Uterus (tissue), 2 donors: Measurements from ENCODE around the gene SPRED3.

ENCODE experiments used
- POLR2A ChIP-seq, 2 donors: fragments of 450-650 bp; IDR thresholded peaks; one replicate each; pipeline ENCODE4 v1.6.1; 2016; ENCODE audit warnings: antibody characterized with exemption in 2 of 2, mild to moderate bottlenecking in 1 of 2, moderate library complexity in 1 of 2
- TF ChIP-seq, protein P1 (sequence below), 4 experiments: fragments of 200-600 bp in 2 of 4; fragments of 450-650 bp in 2 of 4; sonication (generic) in 2 of 4; IDR thresholded peaks; one replicate each; pipeline ENCODE4 v1.5.1; 2016 to 2019; ENCODE audit warnings: antibody characterized with exemption in 4 of 4, mild to moderate bottlenecking in 2 of 4, moderate library complexity in 1 of 4

DNA sequence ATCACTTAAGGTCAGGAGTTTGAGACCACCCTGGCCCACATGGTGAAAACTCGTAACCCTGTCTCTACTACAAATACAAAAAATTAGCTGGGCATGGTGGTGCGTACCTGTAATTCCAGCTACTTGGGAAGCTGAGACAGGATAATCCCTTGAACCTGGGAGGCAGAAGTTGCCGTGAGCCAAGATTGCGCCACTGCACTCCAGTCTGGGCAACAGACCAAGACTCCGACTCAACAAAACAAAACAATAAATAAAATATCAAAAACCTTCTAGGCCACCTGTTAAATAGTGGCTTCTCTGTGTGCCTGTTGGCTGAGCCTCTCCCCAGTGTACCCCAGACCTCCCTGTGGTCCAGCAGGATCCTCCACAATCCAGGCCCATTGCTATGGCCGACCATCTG, 17.4 kb upstream of the SPRED3 start:
- TF ChIP-seq, protein P1, sequence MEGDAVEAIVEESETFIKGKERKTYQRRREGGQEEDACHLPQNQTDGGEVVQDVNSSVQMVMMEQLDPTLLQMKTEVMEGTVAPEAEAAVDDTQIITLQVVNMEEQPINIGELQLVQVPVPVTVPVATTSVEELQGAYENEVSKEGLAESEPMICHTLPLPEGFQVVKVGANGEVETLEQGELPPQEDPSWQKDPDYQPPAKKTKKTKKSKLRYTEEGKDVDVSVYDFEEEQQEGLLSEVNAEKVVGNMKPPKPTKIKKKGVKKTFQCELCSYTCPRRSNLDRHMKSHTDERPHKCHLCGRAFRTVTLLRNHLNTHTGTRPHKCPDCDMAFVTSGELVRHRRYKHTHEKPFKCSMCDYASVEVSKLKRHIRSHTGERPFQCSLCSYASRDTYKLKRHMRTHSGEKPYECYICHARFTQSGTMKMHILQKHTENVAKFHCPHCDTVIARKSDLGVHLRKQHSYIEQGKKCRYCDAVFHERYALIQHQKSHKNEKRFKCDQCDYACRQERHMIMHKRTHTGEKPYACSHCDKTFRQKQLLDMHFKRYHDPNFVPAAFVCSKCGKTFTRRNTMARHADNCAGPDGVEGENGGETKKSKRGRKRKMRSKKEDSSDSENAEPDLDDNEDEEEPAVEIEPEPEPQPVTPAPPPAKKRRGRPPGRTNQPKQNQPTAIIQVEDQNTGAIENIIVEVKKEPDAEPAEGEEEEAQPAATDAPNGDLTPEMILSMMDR (IDR thresholded peaks at IDR 0.05) = no peak
- TF ChIP-seq POLR2A (IDR thresholded peaks at IDR 0.05) = no peak
